Mammary epithelial cell (primary cell): ENCODE data around the gene WNT7B.

Source experiments
- CTCF ChIP-seq, 2 donors: IDR thresholded peaks in 1 of 2; conservative IDR thresholded peaks in 1 of 2; 2 replicates each; pipeline ENCODE4 v1.5.1; 2011 to 2012; ENCODE audit warnings: inconsistent platforms in 2 of 2, low read length in 2 of 2, mild to moderate bottlenecking in 2 of 2, control low read depth in 1 of 2, low read depth in 1 of 2; ENCODE audit not compliant: insufficient read depth in 1 of 2; ENCODE audit errors: extremely low read depth in 1 of 2
- EZH2 ChIP-seq: IDR thresholded peaks from 2 replicates; pipeline ENCODE4 v1.6.1; 2012; ENCODE audit warnings: low read length, inconsistent platforms, borderline replicate concordance

- no peak for TF ChIP-seq CTCF (conservative IDR thresholded peaks at IDR 0.05 in 1 of 2, IDR thresholded peaks at IDR 0.05 in 1 of 2; ENCODE audit: extremely low read depth in 1 of 2, insufficient read depth in 1 of 2, low read depth in 1 of 2, low read length in 2 of 2)
- no peak for TF ChIP-seq EZH2
Measured at GRCh38 chr22:45871721-45872120, 105.2 kb downstream of the WNT7B start.
